UCSD-AML1 (cell line): ENCODE results near the gene PTGDR.

Experiments
- DNase-seq: peaks from one replicate; lab custom pipeline; 2025; ENCODE audit not compliant: unreplicated experiment; lab: John Stamatoyannopoulos, UW

Gene PTGDR

GRCh38 chr14:52263190-52263589 lies 4.3 kb upstream of the PTGDR start:
- no peak for DNase-seq

- DNase-seq = peak; percentile 47
These were observed 2.2 kb upstream of the PTGDR start for GRCh38 chr14:52265253-52265652.

DNA sequence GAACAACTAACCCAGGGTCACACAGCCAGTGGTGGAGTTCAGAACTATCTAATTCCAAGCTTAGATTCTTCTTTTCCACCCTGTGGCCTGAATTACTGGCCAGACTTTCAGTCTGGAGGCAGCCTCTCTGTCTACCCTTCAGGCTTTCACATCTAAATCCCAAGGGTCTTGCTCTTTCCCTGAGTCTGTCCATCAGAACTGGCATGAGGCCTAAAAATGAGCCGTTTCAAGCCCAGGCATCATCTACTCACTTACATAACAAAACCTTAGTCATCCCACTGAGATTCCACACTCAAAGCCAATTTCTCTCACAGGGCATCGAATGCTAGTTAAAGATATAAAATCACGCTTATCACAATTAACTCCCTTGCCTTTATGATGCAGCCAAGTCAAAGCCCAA lies 1.3 kb upstream of the PTGDR start:
- DNase-seq = no peak

DNA sequence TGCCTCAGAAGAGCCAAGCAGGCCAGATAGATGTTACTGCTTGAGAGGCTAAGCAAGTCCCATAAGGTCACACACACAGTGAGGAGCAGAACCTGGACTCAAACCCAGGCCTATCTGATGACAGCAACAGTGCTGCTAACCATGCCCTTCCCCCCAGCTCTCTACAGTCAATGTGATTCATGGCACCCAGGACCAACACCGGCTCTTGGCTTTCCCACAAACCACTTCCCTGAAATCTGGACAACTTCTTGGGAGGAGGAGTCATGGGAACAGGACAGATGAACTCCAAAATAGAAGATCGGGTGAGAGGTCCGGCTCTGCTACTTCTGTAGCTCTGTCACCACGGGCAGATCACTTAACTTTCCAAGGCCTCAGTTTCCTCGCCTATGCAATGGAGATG lies 716 bp upstream of the PTGDR start:
- no peak for DNase-seq

- no peak for DNase-seq
These were observed 972 bp downstream of the PTGDR start for GRCh38 chr14:52268279-52269061.

GRCh38 chr14:52269100-52269499 lies 1.6 kb downstream of the PTGDR start:
- DNase-seq = no peak

- DNase-seq = no peak
These were observed 2.5 kb downstream of the PTGDR start for GRCh38 chr14:52269982-52270381.

GRCh38 chr14:52271538-52271937 lies 4.0 kb downstream of the PTGDR start:
- no peak for DNase-seq

DNA sequence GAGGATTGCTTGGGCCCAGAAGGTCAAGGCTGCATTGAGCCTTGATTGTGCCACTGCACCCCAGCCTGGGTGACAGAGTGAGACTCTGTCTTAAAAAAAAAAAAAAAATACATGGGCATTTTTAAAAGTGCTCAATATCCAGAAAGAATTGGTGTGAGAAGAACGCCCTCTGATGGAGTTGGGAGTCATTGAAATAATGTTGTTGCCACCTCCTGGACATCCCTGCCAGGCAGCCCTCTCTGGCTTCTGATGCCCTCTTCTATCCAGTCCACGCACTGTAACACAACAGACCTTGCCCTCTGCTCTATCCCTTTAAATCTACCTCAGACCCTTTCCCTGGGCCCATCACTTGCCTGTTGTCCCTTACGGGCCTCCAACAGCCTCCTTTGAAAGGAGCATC lies 4.9 kb downstream of the PTGDR start:
- DNase-seq = no peak

DNA sequence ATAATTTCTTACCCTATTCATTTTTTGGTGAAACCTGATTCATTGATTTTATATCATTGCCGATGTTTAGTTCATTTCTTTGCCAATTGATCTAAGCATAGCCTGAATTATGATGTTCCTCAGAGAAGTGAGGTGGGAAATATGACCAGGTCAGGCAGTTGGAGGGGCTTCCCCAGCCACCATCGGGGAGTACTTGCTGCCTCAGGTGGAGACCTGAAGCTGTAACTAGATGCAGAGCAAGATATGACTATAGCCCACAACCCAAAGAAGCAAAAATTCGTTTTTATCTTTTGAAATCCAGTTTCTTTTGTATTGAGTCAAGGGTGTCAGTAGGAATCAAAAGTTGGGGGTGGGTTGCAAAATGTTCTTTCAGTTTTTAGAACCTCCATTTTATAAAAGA lies 7.9 kb downstream of the PTGDR start:
- no peak for DNase-seq

- no peak for DNase-seq
These were observed 10.1 kb downstream of the PTGDR start for GRCh38 chr14:52277552-52277951.

DNA sequence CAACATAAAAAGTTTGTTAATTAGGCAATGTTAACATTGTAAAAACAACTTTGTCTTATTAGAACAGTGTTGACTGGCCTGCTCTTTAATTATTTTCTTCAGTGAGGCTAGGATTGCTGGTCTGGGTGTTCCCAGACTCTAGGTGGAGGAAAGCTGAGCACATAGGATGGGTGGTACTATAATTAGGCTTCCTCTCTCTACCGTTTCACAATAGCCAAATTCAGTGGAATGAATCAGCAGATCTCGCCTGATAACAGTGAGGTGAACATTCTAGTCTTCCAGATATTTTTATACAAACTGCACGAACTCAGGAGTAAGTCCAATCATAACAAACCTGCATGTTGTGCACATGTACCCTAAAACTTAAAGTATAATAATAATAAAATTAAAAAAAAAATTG lies 11.9 kb downstream of the PTGDR start:
- DNase-seq = no peak

- no peak for DNase-seq
These were observed 15.6 kb downstream of the PTGDR start for GRCh38 chr14:52283099-52283498.

- DNase-seq = no peak
These were observed 19.5 kb downstream of the PTGDR start for GRCh38 chr14:52286661-52287649.

DNA sequence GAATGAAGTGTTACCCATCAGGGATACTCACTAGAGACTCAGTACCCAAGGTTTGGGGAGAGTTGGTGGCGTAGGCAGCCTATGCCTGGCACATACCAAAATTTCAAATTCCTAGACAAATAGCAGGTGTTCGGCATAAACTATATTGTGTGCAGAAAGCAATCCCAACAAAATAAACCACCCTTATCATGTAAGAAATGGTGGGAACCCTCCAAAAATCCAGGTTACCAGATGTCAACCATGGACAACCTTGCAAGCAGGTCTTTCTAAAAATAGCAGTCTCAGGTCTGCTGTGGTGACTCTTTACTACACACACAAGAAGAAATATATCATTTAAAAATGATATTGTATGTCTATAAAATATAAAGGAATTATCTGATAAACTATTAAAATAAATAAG lies 28.9 kb downstream of the PTGDR start:
- no peak for DNase-seq

DNA sequence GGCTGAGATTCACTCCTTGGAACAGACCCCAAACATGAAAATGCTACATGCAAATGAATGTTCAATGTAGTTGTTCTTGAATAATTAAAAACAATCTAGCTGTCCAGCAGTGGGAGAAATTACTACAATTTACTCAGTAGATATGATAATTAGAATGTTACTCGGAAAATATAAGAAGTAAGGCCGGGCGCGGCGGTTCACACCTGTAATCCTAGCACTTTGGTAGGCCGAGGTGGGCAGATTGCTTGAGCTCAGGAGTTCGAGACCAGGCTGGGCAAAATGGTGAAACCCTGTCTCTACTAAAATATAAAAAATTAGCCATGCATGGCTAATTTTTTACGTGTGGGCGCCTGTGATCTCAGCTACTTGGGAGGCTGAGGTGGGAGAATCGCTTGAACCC lies 31.3 kb downstream of the PTGDR start:
- DNase-seq = no peak

DNA sequence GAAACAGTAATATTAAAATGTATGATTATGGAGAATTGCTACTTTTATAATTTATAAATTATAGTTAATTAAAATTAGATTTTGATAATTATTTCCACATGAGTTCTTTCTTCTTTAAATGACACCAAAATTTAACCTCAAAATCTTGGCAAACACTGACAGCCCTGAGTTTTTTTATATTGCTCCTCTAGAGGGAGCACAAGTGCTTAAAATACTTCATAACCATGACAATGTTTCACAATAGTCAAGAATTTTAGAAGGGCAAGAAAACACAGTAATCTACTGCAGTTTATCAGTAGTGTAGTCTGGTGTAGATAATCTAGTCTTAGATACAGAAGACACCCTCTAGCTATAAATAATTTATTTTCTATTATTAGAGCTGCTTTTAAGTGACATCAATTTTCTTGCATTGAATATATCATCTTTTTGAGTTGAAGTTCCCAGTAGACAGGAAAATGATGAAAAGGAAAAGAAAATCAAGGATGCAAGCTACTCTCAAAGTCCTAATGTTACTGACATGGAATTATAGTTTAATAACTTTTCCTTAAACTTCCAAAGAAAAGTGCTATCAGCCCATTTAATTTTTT lies 32.3 kb downstream of the PTGDR start:
- DNase-seq = no peak

DNA sequence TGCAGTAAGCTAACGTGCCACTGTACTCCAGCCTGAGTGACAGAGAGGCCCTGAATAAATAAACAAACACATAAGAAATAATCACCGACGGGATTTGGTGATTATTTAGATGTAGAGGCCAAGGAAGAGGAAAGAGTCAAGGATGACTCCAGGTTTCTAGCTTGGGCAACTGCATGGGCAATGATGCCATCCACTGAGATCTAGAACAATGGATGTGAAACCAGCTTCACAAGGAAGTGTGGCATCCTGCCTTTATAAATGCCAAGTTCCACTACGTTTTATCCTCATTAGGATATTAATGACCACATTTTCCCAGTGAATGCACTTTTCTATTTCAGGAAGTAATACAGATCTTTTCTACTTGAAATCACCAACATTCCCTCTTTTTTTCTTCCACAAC lies 35.7 kb downstream of the PTGDR start:
- no peak for DNase-seq

DNA sequence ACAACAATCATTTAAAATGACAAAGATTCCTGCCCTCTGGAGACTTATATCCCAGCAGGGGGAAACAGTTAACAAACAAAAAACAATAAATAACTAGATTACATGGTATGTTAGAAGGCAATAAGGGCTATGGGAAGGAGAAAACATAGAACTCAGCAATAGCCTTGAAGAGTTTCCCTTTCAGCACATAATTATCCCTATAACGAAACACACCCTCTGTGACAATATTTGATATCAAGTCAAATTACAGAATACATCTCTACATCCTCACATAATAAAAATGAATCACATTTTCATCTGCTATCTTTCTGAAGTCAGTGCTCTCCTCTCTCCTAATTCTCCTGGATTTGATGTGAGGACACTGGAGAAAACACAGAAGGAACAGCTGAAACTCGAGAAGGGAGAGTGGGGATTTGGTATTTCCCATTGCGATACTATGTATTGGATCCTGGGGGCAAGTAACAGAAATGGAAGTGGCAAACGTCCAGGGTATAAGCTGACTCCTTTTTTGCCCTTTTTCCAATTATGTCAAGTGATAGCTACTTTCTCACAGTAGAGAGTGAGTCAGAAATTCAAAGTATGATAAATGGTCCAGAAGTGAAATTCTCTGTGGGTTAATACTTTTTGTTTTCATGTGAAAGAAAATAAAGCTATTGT lies 36.9 kb downstream of the PTGDR start:
- DNase-seq = no peak

- DNase-seq = no peak
These were observed 37.5 kb downstream of the PTGDR start for GRCh38 chr14:52305014-52305413.

DNA sequence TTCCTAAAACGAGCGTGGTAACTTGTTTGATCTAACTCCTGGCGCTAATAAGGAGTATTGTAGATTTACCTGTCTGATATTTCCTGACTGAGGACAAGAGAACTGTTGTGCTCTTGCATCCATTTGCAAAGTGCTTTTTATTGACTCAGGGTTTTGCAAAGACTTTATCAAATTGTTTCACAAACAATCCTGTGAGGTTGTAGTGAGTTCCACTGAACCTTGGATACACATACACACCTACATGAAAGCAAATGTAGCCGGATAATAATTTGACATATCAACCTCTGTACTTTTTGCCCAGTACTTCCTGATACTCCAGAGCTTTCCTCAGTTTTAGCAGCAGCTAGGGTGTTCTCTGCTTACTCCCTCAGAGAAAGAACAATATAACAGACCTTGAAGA lies 39.9 kb downstream of the PTGDR start:
- DNase-seq = no peak
